Measurements from ENCODE around the gene FBXL20. TPM values are rescaled to one million over a fixed set of nuclear protein-coding genes. Genes with fewer than 3 reads are reported as not detected.

FBXL20 gene
- total and polyA plus RNA-seq, 2 donors = 4.2 to 8.7 TPM

DNA sequence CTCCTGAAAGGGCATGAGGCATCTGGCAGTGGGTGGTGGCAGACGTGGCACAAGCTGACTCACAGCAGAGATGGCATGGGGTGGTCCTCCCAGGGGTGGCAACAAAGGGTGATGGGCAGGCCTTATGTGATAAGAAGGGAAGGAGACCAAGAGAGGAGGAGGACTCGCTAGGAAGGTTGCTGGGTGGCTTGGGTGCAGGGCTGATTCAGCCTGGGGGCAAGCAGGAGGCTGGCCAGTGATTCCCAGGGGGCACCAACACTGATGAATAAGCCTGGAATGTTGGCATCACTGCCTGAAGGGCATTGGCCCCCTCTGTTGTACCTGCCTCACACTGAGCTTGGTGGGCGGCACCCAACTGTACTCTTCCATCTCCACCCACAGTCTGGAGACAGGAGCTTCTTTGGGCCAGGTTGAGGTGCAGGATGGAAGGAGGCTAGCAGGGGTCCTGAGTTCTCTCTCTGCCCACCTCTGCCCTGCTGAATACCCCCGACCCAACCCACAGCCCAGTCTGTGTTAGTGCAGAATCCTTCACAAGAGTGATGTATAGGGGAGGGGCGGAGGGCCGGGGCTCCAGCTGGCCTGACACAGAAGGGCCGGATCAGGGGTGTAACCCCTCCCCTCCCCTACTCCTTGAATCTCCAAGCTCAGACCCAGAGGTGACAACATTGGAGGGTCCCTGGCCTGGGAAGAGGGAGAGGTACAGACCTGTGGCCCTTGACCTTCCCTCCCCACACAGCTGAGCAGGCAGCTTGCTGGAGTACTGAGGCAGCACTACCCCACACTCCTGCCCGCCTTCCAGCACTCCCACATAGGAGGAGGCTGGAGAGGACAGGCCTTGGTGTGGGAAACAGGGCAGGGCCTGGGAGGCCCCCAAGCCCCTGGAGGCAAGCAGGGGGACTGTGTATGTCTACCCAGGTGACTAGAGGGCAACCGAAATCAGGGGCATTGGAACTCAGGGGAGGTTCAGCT lies 178.3 kb downstream of the FBXL20 start:
- Histone ChIP-seq H3K36me3 (ENCODE audit: control insufficient read depth in 2 of 2, insufficient read depth in 2 of 2, low read length in 1 of 2) (no peaks in the 10 kb centered on the region), H3K4me3 (ENCODE audit: low read length in 2 of 2) (no peak overlapping the region), H3K4me1 (ENCODE audit: control insufficient read depth in 2 of 2, insufficient read depth in 2 of 2, low read length in 2 of 2) (peaks cover 6 to 13% of the 10 kb centered on the region in 2 donors), H3K9me3 (ENCODE audit: control insufficient read depth in 2 of 2, insufficient read depth in 1 of 2, low read length in 1 of 2) (peaks cover 0 to 2% of the 10 kb centered on the region in 2 donors), H3K27ac (ENCODE audit: low read depth in 1 of 2, low read length in 1 of 2) (no peak overlapping the region), H3K27me3 (ENCODE audit: control insufficient read depth in 2 of 2, insufficient read depth in 1 of 2, low read length in 1 of 2) (peaks cover 53 to 90% of the 10 kb centered on the region in 2 donors)
- no peak for DNase-seq (ENCODE audit: low read depth in 6 of 9, low spot score in 9 of 9)
- WGBS = 81% methylated on average over 9 of the region's 9 CpGs

DNA sequence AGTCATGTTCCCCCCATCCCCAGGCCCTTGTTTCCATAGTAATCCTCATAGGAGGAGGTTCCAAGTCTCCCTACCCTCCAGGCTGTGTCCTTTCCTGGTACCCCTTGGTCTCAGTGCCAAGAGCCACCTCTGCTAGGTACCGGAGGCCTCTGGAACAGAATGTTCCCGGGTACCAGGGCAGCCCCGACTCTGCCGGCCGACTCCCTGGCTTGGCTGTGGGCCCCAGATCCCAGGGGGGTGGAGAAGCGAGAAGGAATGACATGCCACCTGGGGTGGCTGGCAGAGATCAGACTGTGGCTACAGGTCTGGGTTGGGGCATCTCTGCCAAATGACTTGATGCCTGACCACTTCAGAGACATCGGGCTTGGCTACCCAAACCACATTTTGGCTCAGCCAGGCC lies 179.3 kb downstream of the FBXL20 start:
- no peak overlapping the region for H3K4me3 ChIP-seq (ENCODE audit: low read length in 2 of 2)
- DNase-seq (ENCODE audit: low read depth in 6 of 9, low spot score in 9 of 9) = no peak
- H3K36me3 ChIP-seq (ENCODE audit: control insufficient read depth in 2 of 2, insufficient read depth in 2 of 2, low read length in 1 of 2) = no peaks in the 10 kb centered on the region
- no peak overlapping the region for H3K27ac ChIP-seq (ENCODE audit: low read depth in 1 of 2, low read length in 1 of 2)
- peaks cover 47 to 90% of the 10 kb centered on the region in 2 donors for H3K27me3 ChIP-seq (ENCODE audit: control insufficient read depth in 2 of 2, insufficient read depth in 1 of 2, low read length in 1 of 2)
- WGBS = 94% methylated on average over 7 of the region's 7 CpGs
- H3K9me3 ChIP-seq (ENCODE audit: control insufficient read depth in 2 of 2, insufficient read depth in 1 of 2, low read length in 1 of 2) = peaks cover 0 to 2% of the 10 kb centered on the region in 2 donors
- peaks cover 6 to 14% of the 10 kb centered on the region in 2 donors for H3K4me1 ChIP-seq (ENCODE audit: control insufficient read depth in 2 of 2, insufficient read depth in 2 of 2, low read length in 2 of 2)

- DNase-seq (ENCODE audit: low read depth in 6 of 9, low spot score in 9 of 9) = no peak
- no peaks in the 10 kb centered on the region for H3K36me3 ChIP-seq (ENCODE audit: control insufficient read depth in 2 of 2, insufficient read depth in 2 of 2, low read length in 1 of 2)
- WGBS = 98% methylated on average over 6 of the region's 6 CpGs
- H3K4me1 ChIP-seq (ENCODE audit: control insufficient read depth in 2 of 2, insufficient read depth in 2 of 2, low read length in 2 of 2) = peaks cover 6 to 14% of the 10 kb centered on the region in 2 donors
- no peak overlapping the region for H3K4me3 ChIP-seq (ENCODE audit: low read length in 2 of 2)
- peaks cover 0 to 2% of the 10 kb centered on the region in 2 donors for H3K9me3 ChIP-seq (ENCODE audit: control insufficient read depth in 2 of 2, insufficient read depth in 1 of 2, low read length in 1 of 2)
- H3K27ac ChIP-seq (ENCODE audit: low read depth in 1 of 2, low read length in 1 of 2) = no peak overlapping the region
- peaks cover 43 to 90% of the 10 kb centered on the region in 2 donors for H3K27me3 ChIP-seq (ENCODE audit: control insufficient read depth in 2 of 2, insufficient read depth in 1 of 2, low read length in 1 of 2)
These were observed 179.9 kb downstream of the FBXL20 start for GRCh38 chr17:39221572-39221971.

DNA sequence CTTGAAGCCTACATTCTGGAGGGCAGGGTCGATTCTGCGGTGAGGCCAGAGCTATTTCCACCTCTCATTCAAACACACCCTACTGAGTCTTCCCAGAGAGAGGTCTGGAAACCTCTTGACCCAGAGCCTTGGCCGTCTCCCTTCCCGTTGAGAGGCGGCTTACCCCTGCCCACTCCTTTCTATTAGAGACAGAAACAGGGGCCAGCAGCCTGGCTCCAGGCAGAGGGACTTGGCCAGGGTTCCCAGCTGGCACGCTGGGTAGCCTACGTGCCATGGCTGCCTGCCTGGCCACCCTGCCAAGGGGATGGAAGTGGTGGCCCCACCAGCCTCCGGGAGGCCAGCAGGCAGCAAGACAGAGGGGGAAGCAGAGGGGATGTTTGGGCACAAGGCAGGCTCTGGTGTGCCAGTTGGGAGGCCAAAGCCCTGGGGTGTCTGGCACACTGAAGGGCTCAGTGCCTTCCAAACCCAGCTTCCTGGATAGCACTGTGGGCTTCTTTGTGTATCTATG lies 181.7 kb downstream of the FBXL20 start:
- no peak for DNase-seq (ENCODE audit: low read depth in 6 of 9, low spot score in 9 of 9)
- peaks cover 24 to 87% of the 10 kb centered on the region in 2 donors for H3K27me3 ChIP-seq (ENCODE audit: control insufficient read depth in 2 of 2, insufficient read depth in 1 of 2, low read length in 1 of 2)

GRCh38 chr17:39218906-39219305 lies 182.5 kb downstream of the FBXL20 start:
- DNase-seq (ENCODE audit: low read depth in 6 of 9, low spot score in 9 of 9) = no peak
- WGBS = 91% methylated on average over 8 of the region's 8 CpGs
- H3K36me3 ChIP-seq (ENCODE audit: control insufficient read depth in 2 of 2, insufficient read depth in 2 of 2, low read length in 1 of 2) = no peaks in the 10 kb centered on the region
- no peak overlapping the region for H3K27ac ChIP-seq (ENCODE audit: low read depth in 1 of 2, low read length in 1 of 2)
- H3K27me3 ChIP-seq (ENCODE audit: control insufficient read depth in 2 of 2, insufficient read depth in 1 of 2, low read length in 1 of 2) = peaks cover 16 to 87% of the 10 kb centered on the region in 2 donors
- H3K4me3 ChIP-seq (ENCODE audit: low read length in 2 of 2) = no peak overlapping the region
- H3K4me1 ChIP-seq (ENCODE audit: control insufficient read depth in 2 of 2, insufficient read depth in 2 of 2, low read length in 2 of 2) = peaks cover 0 to 4% of the 10 kb centered on the region in 2 donors
- H3K9me3 ChIP-seq (ENCODE audit: control insufficient read depth in 2 of 2, insufficient read depth in 1 of 2, low read length in 1 of 2) = peaks cover 0 to 2% of the 10 kb centered on the region in 2 donors

More for the DNA sequence above, 181.7 kb downstream of the FBXL20 start:
- H3K9me3 ChIP-seq (ENCODE audit: control insufficient read depth in 2 of 2, insufficient read depth in 1 of 2, low read length in 1 of 2) = peaks cover 0 to 2% of the 10 kb centered on the region in 2 donors
- no peak overlapping the region for H3K27ac ChIP-seq (ENCODE audit: low read depth in 1 of 2, low read length in 1 of 2)
- H3K4me1 ChIP-seq (ENCODE audit: control insufficient read depth in 2 of 2, insufficient read depth in 2 of 2, low read length in 2 of 2) = peaks cover 0 to 4% of the 10 kb centered on the region in 2 donors
- H3K4me3 ChIP-seq (ENCODE audit: low read length in 2 of 2) = no peak overlapping the region
- H3K36me3 ChIP-seq (ENCODE audit: control insufficient read depth in 2 of 2, insufficient read depth in 2 of 2, low read length in 1 of 2) = no peaks in the 10 kb centered on the region
- 86% methylated on average over 8 of the region's 8 CpGs for WGBS

GRCh38 chr17:39217734-39218369 lies 183.6 kb downstream of the FBXL20 start:
- H3K36me3 ChIP-seq (ENCODE audit: control insufficient read depth in 2 of 2, insufficient read depth in 2 of 2, low read length in 1 of 2) = no peaks in the 10 kb centered on the region
- no peak for DNase-seq (ENCODE audit: low read depth in 6 of 9, low spot score in 9 of 9)
- H3K4me1 ChIP-seq (ENCODE audit: control insufficient read depth in 2 of 2, insufficient read depth in 2 of 2, low read length in 2 of 2) = peaks cover 0 to 4% of the 10 kb centered on the region in 2 donors
- no peak overlapping the region for H3K4me3 ChIP-seq (ENCODE audit: low read length in 2 of 2)
- H3K27me3 ChIP-seq (ENCODE audit: control insufficient read depth in 2 of 2, insufficient read depth in 1 of 2, low read length in 1 of 2) = peaks cover 7 to 85% of the 10 kb centered on the region in 2 donors
- no peak overlapping the region for H3K27ac ChIP-seq (ENCODE audit: low read depth in 1 of 2, low read length in 1 of 2)
- no peaks in the 10 kb centered on the region for H3K9me3 ChIP-seq (ENCODE audit: control insufficient read depth in 2 of 2, insufficient read depth in 1 of 2, low read length in 1 of 2)
- 32% methylated on average over 24 of the region's 24 CpGs for WGBS

DNA sequence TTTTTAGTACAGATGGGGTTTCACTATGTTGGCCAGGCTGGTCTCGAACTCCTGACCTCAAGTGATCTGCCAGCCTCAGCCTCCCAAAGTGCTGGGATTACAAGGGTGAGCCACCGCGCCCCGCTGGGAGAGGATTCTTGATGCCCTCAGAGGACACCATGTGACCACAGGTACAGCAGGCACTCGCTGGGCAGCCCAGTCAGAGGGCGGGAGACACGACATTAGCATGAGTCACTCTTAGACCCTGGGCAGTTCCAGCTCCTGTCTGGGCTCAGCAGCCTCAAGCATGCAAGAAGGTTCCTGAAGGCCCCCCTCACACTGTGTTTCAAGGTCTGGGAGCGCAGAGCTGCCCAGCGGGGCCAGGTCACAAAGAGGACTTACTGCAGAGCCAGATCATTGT lies 187.6 kb downstream of the FBXL20 start:
- H3K4me3 ChIP-seq (ENCODE audit: low read length in 2 of 2) = no peak overlapping the region
- no peak overlapping the region for H3K27ac ChIP-seq (ENCODE audit: low read depth in 1 of 2, low read length in 1 of 2)
- WGBS = 92% methylated on average over 9 of the region's 9 CpGs
- no peak for DNase-seq (ENCODE audit: low read depth in 6 of 9, low spot score in 9 of 9)
- H3K36me3 ChIP-seq (ENCODE audit: control insufficient read depth in 2 of 2, insufficient read depth in 2 of 2, low read length in 1 of 2) = no peaks in the 10 kb centered on the region
- peaks cover 3 to 90% of the 10 kb centered on the region in 2 donors for H3K27me3 ChIP-seq (ENCODE audit: control insufficient read depth in 2 of 2, insufficient read depth in 1 of 2, low read length in 1 of 2)
- H3K9me3 ChIP-seq (ENCODE audit: control insufficient read depth in 2 of 2, insufficient read depth in 1 of 2, low read length in 1 of 2) = no peaks in the 10 kb centered on the region
- H3K4me1 ChIP-seq (ENCODE audit: control insufficient read depth in 2 of 2, insufficient read depth in 2 of 2, low read length in 2 of 2) = peaks cover 16 to 18% of the 10 kb centered on the region in 2 donors

- H3K27ac ChIP-seq (ENCODE audit: low read depth in 1 of 2, low read length in 1 of 2) = no peak overlapping the region
- H3K36me3 ChIP-seq (ENCODE audit: control insufficient read depth in 2 of 2, insufficient read depth in 2 of 2, low read length in 1 of 2) = no peaks in the 10 kb centered on the region
- peaks cover 3 to 82% of the 10 kb centered on the region in 2 donors for H3K27me3 ChIP-seq (ENCODE audit: control insufficient read depth in 2 of 2, insufficient read depth in 1 of 2, low read length in 1 of 2)
- peaks cover 22 to 24% of the 10 kb centered on the region in 2 donors for H3K4me1 ChIP-seq (ENCODE audit: control insufficient read depth in 2 of 2, insufficient read depth in 2 of 2, low read length in 2 of 2)
- no peak for DNase-seq (ENCODE audit: low read depth in 6 of 9, low spot score in 9 of 9)
- WGBS = 91% methylated on average over 16 of the region's 16 CpGs
- H3K4me3 ChIP-seq (ENCODE audit: low read length in 2 of 2) = no peak overlapping the region
- H3K9me3 ChIP-seq (ENCODE audit: control insufficient read depth in 2 of 2, insufficient read depth in 1 of 2, low read length in 1 of 2) = peaks cover 0 to 8% of the 10 kb centered on the region in 2 donors
These were observed 188.5 kb downstream of the FBXL20 start for GRCh38 chr17:39212841-39213480.
